Measurements from ENCODE around the gene PDP2.

PDP2 gene

DNA sequence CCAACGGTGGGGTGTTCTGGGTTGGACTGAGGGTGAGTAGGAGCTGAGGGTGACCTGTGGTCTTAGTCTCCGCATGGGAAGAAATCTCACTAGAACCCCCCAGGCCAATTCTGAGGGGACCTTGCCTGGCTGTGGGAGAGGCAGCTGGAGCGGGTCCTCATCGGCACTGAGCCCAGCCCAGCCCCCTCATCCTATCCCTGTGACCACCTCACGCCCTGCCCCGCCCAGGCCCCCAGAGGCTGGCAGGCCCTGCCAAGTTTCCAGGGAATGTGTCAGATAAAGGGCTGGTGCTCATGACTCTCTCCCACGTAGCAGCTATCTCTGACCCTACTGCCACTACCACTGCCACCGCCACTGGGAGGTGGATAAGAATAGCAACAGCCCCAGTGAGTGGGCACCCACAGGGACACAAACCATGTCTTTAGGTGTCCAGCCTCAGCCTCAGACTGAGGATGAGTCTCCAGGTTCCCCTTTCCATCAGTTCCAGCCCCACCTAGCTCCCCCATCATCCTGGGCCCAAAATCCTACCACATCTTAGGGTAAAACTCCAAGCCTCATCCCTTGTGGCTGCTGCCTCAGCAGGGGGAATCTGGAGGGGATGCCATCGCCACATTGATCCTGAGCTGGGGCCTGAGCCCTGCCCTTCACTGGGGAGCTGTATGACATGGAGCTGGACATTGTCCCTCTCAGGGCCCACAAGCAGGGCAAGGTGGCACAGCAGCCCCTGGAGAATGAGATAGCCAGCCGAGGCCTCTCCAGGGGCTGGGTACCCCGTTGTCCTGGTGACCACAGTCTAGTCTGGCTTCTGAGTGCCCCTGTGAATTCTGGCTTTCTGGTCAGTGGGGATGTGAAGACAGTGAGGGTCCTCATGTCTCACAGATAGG, 23.5 kb downstream of the PDP2 start:
- DNase-seq (ENCODE audit: low read depth, low spot score), result no peak

DNA sequence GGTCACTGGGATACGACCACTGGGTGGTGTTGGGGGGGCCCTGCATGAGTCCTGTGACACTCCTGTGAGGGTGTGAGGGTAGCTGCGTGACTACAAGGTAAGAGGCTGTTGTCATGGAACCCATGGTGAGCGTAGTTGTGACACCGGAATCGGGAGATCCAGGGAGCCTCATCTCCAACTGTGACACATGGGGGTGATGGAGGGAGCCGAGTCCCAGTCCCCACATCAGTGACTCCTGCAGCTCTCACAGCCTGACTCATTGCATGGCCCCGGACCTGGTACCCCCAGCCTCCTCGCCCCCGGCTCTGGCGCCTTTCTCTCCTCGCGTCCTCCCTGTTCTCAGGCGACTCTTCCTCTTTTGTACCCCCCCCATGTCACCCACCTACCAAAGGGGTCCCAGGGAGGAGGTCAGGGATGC, 24.1 kb downstream of the PDP2 start:
- no peak for DNase-seq (ENCODE audit: low read depth, low spot score)

DNA sequence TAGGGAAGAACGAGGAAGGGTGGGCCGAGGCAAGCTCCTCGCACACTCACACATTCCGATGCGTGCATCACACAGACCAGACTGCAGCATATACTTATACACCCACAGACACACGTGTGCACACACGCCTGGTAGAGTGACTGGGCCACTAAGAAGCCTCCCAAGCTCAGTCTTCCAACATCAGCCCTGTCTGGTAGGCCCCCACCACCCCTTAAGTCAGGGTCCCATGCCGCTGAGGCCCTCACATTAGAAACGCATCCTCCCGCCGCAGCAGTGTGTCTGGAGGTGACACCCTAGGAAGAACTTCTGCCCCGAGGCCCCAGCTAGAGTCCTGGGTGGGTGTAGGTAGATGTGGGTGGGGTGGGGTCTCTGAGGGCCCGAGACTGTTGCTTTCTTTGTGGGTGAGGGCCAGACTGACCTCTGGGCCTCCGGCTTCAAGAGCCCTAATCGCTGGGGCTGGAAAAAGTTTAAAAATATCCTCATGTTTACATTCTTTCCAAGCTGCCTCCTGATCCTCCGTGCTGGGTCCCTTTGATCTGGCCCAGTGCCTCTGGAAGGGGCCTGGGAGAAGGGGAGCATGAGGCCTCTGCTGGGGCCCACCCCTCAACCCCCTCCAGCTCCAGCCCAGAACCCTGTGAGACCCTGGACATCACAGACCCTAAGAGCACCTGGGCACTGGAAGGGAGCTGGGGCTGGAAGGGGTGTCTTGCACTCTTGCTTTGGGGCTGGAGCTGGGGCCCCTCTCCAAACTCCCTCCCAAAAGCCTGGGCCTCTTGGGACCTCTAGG, 24.7 kb downstream of the PDP2 start:
- no peak for DNase-seq (ENCODE audit: low read depth, low spot score)

GRCh38 chr16:66905633-66906539, 25.6 kb downstream of the PDP2 start:
- no peak for DNase-seq (ENCODE audit: low read depth, low spot score)

- no peak for DNase-seq (ENCODE audit: low read depth, low spot score)
Observed at GRCh38 chr16:66906916-66907836, 26.9 kb downstream of the PDP2 start.

- DNase-seq (ENCODE audit: low read depth, low spot score), result no peak
Observed at GRCh38 chr16:66908116-66908515, 27.8 kb downstream of the PDP2 start.

- DNase-seq (ENCODE audit: low read depth, low spot score), result no peak
Observed at GRCh38 chr16:66908762-66909559, 28.6 kb downstream of the PDP2 start.

DNA sequence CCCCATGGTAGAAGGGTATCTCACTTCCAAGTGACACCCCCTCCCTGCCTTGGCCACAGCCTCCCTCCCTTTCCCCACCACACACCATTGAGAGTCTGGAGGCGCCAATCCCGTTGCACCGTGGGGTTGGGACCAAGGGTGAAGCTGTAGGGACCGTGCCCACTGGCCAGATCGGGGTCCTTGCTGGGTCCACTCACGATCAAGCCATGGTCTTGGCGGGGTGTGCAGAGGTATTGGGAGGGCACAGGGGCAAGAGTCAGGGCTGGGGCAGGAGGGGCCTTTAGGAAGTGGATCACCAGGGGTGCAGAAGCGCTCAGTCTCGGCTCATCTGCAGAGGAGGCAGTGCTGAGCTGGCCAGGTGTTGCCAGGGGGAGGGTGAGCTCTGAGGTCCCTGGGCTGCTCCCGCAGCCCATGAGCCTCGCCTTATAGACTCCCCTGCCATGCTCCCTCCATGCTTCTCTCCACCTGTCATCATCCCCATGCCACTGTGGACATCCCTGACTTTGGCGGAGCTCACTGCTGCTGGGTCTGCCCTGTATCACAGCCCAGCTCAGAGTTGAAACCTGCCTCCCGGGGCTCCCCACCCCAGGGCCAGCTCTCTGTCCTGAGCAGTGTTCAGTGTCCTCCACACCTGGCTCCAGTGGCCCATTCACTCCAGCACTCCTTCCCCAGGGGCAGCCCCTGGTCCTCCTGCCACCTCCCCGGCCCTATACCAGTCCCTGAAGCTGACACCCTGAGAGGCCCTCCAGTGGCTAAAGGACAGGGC, 30.0 kb downstream of the PDP2 start:
- no peak for DNase-seq (ENCODE audit: low read depth, low spot score)

DNA sequence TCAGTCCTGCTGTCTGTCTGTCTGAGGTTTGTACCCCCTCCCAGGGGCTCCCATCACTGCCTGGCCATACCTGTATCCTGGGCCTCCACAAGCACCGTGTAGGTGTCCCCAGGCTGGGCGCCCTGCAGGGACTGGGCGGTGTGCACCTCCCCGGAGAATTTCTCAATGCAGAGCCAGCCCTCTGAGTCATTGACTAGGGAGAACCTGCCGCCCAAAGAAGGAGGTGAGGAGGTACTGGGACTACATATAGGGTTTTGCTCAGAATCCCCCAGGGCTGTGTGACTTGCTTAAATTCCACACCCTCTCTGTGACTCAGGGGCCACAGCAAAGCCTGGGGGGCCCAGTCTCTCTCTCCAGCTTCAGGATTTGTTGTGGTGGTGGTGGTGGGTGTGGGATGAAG, 30.8 kb downstream of the PDP2 start:
- no peak for DNase-seq (ENCODE audit: low read depth, low spot score)

- DNase-seq (ENCODE audit: low read depth, low spot score), result no peak
Observed at GRCh38 chr16:66911801-66912200, 31.5 kb downstream of the PDP2 start.

DNA sequence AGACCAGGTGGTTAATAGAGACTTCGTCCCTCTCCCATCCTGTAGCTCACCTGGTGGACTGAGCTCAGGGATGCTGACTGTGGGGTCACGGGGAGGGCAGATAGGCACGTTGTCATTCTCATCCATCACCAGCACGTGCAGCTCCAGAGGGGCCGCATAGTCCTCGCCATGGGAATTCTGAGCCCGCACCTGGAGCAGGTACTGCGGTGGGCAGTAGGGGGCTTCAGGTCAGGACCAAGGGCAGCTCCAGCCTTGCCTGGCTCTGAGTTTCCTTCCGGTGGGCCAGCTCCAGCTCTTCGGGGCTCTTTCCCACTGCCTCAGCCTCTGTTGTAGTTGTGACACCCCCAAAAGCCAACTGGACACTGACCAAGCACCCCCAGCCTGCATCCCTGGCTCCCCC, 32.8 kb downstream of the PDP2 start:
- DNase-seq (ENCODE audit: low read depth, low spot score), result peak; percentile 42

- no peak for DNase-seq (ENCODE audit: low read depth, low spot score)
Observed at GRCh38 chr16:66913711-66914110, 33.4 kb downstream of the PDP2 start.

GRCh38 chr16:66914541-66914940, 34.2 kb downstream of the PDP2 start:
- DNase-seq (ENCODE audit: low read depth, low spot score), result no peak

- DNase-seq (ENCODE audit: low read depth, low spot score), result no peak
Observed at GRCh38 chr16:66915041-66915440, 34.7 kb downstream of the PDP2 start.

- DNase-seq (ENCODE audit: low read depth, low spot score), result no peak
Observed at GRCh38 chr16:66916518-66916917, 36.2 kb downstream of the PDP2 start.

DNA sequence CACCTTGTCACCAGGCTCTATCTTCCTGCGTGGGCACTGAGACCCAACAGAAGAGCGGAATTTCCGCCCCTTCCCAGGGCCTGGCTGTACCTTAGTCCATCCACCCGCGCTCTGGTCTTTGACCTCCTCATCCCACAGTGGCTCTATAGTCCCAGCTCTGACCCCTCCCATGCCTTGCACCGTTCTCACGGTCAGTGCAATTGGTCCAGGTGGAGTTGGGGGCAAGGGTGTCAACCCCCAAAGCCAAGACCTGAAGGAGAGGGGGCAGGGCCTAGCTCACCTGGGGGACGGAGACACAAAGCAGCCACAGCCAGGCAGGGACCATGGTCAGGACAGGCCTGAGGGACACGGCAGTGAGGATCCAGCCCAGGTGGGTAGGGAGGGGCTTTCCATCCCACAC, 37.4 kb downstream of the PDP2 start:
- DNase-seq (ENCODE audit: low read depth, low spot score), result no peak

GRCh38 chr16:66918355-66918754, 38.0 kb downstream of the PDP2 start:
- no peak for DNase-seq (ENCODE audit: low read depth, low spot score)

DNA sequence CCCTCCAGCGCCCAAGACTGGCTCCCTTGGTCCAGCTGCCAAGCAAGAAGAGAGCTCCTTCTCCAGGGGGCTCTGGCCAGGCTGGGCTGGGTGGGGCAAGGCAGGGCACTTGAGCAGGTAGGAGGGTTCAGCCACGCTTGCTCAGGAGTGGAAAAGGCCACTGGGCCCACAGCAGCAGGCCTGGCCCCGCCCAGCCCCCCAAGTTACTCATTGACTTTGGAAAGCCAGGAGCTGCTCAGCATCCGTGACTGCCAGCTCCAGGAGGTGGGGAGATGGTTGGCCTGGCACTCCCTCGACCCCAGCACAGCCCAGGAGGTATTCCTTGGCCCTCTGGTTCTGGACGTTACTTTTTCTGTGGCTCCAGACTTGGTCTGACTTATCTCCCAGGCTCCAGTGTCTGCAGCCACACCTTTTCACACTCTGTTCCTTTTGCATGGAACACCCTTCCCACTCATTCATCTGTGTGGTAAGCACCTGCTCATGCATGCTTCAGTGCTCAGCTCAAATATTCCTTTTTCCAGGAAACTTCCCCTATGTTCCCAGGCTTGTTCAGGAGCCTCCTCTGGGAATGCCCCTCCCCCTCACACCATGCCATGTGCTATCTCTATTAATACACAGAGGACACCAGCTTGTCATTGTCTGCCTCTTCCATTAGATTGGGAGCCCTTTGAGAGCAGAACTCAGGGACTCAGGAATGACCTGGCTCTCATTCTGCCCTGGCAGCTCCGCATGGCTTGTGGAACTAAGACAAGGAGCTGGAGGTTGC, 38.7 kb downstream of the PDP2 start, which contains the start of gene CDH16:
CDH16 (minus strand) TSS at position 83 of the 766 bp plus-strand sequence. CDS start 820 bp downstream, outside the sequence.
- no peak for DNase-seq (ENCODE audit: low read depth, low spot score)

Data from ELF-1 (cell line).